ENCODE results near the gene CIT. TPM values are rescaled to one million over a fixed set of nuclear protein-coding genes. Genes with fewer than 3 reads are reported as not detected.
A peak's percentile ranks its signal among the peaks of the same experiment; 100 is the strongest.

CIT gene
- total and polyA plus RNA-seq, 4 donors, result 0.31 to 24.7 (median 1.8) TPM

DNA sequence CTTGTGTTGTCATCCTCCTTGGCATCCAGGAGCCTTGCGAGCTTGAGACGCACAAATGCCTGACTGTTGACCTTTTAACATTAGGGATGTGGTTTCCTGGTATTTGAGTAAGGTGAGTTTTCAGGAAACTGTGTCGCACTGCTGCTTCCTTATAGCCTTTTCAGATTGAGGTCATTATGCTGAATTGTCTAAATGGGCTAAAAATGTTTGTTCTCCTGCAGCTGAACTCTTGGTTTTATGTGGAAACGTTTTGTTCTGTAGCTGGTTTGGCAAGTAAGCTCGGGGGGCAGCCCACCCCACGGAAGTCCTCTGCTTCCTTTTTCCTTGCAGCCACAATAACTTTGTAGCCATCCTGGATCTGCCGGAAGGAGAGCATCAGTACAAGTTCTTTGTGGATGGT, 203.5 kb downstream of the CIT start:
- H3K9ac ChIP-seq (ENCODE audit: low read depth in 1 of 2, low read length in 2 of 2), result no peak overlapping the region
- WGBS, result 67% methylated on average over 7 of the region's 7 CpGs
- H3K4me3 ChIP-seq (ENCODE audit: low read depth in 1 of 3, low read length in 3 of 3), result no peak overlapping the region
- no peaks in the 10 kb centered on the region for H3K27me3 ChIP-seq (ENCODE audit: control insufficient read depth in 4 of 4, insufficient read depth in 4 of 4, low read length in 3 of 4)
- peaks cover 4 to 13% (median 8%) of the 10 kb centered on the region in 4 donors for H3K4me1 ChIP-seq (ENCODE audit: control insufficient read depth in 4 of 4, insufficient read depth in 4 of 4, low read length in 3 of 4)
- H3K9me3 ChIP-seq (ENCODE audit: control insufficient read depth in 4 of 4, low read length in 3 of 4), result no peaks in the 10 kb centered on the region
- no peak overlapping the region for H3K27ac ChIP-seq (ENCODE audit: low read depth in 1 of 2, low read length in 2 of 2)
- TF ChIP-seq, protein P1, sequence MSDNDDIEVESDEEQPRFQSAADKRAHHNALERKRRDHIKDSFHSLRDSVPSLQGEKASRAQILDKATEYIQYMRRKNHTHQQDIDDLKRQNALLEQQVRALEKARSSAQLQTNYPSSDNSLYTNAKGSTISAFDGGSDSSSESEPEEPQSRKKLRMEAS (IDR thresholded peaks at IDR 0.05), result peak; percentile 52
- TF ChIP-seq, protein P2, sequence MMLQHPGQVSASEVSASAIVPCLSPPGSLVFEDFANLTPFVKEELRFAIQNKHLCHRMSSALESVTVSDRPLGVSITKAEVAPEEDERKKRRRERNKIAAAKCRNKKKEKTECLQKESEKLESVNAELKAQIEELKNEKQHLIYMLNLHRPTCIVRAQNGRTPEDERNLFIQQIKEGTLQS (IDR thresholded peaks at IDR 0.05), result no peak
- TF ChIP-seq GABPA (IDR thresholded peaks at IDR 0.05 in 1 of 2, conservative IDR thresholded peaks at IDR 0.05 in 1 of 2) (peak in 1 of 2 donors; percentile 20), NR2F2 (IDR thresholded peaks at IDR 0.05) (peak; percentile 98), SP1 (IDR thresholded peaks at IDR 0.05) (peak; percentile 64)
- peaks cover 3 to 64% (median 44%) of the 10 kb centered on the region in 4 donors for H3K36me3 ChIP-seq (ENCODE audit: control insufficient read depth in 4 of 4, insufficient read depth in 3 of 4, low read depth in 1 of 4, low read length in 3 of 4)
- no peak for DNase-seq (ENCODE audit: low spot score)

DNA sequence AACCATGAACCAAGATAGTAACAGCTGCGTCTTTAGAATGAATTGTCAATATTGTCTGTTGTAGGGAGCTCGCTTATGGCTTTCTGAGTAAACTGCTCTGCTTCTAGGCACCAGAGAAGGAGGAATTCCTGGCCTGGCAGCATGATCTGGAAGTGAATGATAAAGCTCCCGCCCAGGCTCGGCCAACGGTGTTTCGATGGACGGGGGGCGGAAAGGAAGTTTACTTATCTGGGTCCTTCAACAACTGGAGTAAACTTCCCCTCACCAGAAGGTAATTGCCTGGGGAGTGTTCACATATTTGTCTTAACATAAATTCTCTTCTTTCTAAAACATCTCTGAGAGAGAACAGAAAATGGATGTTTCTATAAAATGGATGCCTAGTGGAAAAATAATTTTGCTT, 204.9 kb downstream of the CIT start:
- Histone ChIP-seq H3K4me1 (ENCODE audit: control insufficient read depth in 4 of 4, insufficient read depth in 4 of 4, low read length in 3 of 4) (peaks cover 4 to 20% (median 11%) of the 10 kb centered on the region in 4 donors), H3K9ac (ENCODE audit: low read depth in 1 of 2, low read length in 2 of 2) (no peak overlapping the region), H3K9me3 (ENCODE audit: control insufficient read depth in 4 of 4, low read length in 3 of 4) (no peaks in the 10 kb centered on the region), H3K36me3 (ENCODE audit: control insufficient read depth in 4 of 4, insufficient read depth in 3 of 4, low read depth in 1 of 4, low read length in 3 of 4) (peaks cover 3 to 53% (median 33%) of the 10 kb centered on the region in 4 donors), H3K27me3 (ENCODE audit: control insufficient read depth in 4 of 4, insufficient read depth in 4 of 4, low read length in 3 of 4) (no peaks in the 10 kb centered on the region), H3K27ac (ENCODE audit: low read depth in 1 of 2, low read length in 2 of 2) (no peak overlapping the region), H3K4me3 (ENCODE audit: low read depth in 1 of 3, low read length in 3 of 3) (no peak overlapping the region)
- WGBS, result 79% methylated on average over 8 of the region's 8 CpGs
- DNase-seq (ENCODE audit: low spot score), result peak; percentile 57
- TF ChIP-seq RAD21 (IDR thresholded peaks at IDR 0.05), result no peak

DNA sequence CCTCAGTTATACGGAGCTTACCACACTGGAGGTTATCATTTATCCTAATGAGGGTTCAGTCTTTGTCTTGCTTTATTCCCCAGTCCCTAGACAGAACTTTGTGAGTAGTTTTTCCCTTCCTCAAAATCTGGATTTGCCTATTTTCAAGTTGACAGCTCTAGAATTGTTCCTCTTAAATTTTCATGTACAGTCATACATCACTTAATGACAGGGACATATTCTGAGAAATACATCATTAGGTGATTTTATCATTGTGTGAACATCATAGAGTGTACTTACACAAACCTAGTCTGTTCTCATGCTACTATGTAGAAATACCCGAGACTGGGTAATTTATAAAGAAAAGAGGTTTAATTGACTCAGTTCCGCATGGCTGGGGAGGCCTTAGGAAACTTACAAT, 206.1 kb downstream of the CIT start:
- Histone ChIP-seq H3K27ac (ENCODE audit: low read depth in 1 of 2, low read length in 2 of 2) (no peak overlapping the region), H3K27me3 (ENCODE audit: control insufficient read depth in 4 of 4, insufficient read depth in 4 of 4, low read length in 3 of 4) (no peaks in the 10 kb centered on the region), H3K4me3 (ENCODE audit: low read depth in 1 of 3, low read length in 3 of 3) (no peak overlapping the region), H3K9ac (ENCODE audit: low read depth in 1 of 2, low read length in 2 of 2) (no peak overlapping the region), H3K9me3 (ENCODE audit: control insufficient read depth in 4 of 4, low read length in 3 of 4) (no peaks in the 10 kb centered on the region), H3K36me3 (ENCODE audit: control insufficient read depth in 4 of 4, insufficient read depth in 3 of 4, low read depth in 1 of 4, low read length in 3 of 4) (peaks cover 3 to 41% (median 23%) of the 10 kb centered on the region in 4 donors), H3K4me1 (ENCODE audit: control insufficient read depth in 4 of 4, insufficient read depth in 4 of 4, low read length in 3 of 4) (peaks cover 4 to 24% (median 16%) of the 10 kb centered on the region in 4 donors)
- no peak for DNase-seq (ENCODE audit: low spot score)
- 87% methylated on average over 3 of the region's 3 CpGs for WGBS
- TF ChIP-seq, protein P3, sequence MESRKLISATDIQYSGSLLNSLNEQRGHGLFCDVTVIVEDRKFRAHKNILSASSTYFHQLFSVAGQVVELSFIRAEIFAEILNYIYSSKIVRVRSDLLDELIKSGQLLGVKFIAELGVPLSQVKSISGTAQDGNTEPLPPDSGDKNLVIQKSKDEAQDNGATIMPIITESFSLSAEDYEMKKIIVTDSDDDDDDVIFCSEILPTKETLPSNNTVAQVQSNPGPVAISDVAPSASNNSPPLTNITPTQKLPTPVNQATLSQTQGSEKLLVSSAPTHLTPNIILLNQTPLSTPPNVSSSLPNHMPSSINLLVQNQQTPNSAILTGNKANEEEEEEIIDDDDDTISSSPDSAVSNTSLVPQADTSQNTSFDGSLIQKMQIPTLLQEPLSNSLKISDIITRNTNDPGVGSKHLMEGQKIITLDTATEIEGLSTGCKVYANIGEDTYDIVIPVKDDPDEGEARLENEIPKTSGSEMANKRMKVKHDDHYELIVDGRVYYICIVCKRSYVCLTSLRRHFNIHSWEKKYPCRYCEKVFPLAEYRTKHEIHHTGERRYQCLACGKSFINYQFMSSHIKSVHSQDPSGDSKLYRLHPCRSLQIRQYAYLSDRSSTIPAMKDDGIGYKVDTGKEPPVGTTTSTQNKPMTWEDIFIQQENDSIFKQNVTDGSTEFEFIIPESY (IDR thresholded peaks at IDR 0.05), result no peak
- TF ChIP-seq TAF1 (conservative IDR thresholded peaks at IDR 0.05) (no peak), JUND (IDR thresholded peaks at IDR 0.05) (no peak), NR2F2 (IDR thresholded peaks at IDR 0.05) (no peak), EGR1 (IDR thresholded peaks at IDR 0.05; ENCODE audit: low read depth in 2 of 2) (no peak)
- TF ChIP-seq, protein P2 (IDR thresholded peaks at IDR 0.05), result no peak
- TF ChIP-seq, protein P4, sequence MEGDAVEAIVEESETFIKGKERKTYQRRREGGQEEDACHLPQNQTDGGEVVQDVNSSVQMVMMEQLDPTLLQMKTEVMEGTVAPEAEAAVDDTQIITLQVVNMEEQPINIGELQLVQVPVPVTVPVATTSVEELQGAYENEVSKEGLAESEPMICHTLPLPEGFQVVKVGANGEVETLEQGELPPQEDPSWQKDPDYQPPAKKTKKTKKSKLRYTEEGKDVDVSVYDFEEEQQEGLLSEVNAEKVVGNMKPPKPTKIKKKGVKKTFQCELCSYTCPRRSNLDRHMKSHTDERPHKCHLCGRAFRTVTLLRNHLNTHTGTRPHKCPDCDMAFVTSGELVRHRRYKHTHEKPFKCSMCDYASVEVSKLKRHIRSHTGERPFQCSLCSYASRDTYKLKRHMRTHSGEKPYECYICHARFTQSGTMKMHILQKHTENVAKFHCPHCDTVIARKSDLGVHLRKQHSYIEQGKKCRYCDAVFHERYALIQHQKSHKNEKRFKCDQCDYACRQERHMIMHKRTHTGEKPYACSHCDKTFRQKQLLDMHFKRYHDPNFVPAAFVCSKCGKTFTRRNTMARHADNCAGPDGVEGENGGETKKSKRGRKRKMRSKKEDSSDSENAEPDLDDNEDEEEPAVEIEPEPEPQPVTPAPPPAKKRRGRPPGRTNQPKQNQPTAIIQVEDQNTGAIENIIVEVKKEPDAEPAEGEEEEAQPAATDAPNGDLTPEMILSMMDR (IDR thresholded peaks at IDR 0.05; ENCODE audit: low read depth, low read length, missing input control), result no peak
